Heart left ventricle (tissue), 13 donors: ENCODE measurements around the gene LRMDA.

ENCODE experiments used
- CTCF ChIP-seq, 12 donors: fragments of 200-600 bp; sonication (generic) in 4 of 12; IDR thresholded peaks; one replicate each; pipeline versions ENCODE4 v1.5.0 to v1.8.0; 2018 to 2022; ENCODE audit warnings: antibody characterized with exemption in 12 of 12, mild to moderate bottlenecking in 5 of 12
- POLR2A ChIP-seq, 2 donors: fragments of 450-650 bp; IDR thresholded peaks; one replicate each; pipeline ENCODE4 v1.6.1; 2017; ENCODE audit warnings: antibody characterized with exemption in 2 of 2, mild to moderate bottlenecking in 2 of 2, moderate library complexity in 2 of 2
- donor health status: ischemic (EF 13 %, LVEDD 7.1; RV severe dilation, severe dysfunction).
- donor health status: DM: no; HTN: yes; CAD: no.
- donor health status: DM: no; HTN: no; CAD: no.
- donor health status: ischemic (EF 25% LVEDD 6.9; RV normal size, moderate dysfunction).
- donor health status: ischemic (EF 25% LVEDD 5.7; RV mildly dilated, moderate dysfunction).
- donor health status: ischemic (EF 35%, LVEDD 5.7; RV mildly dilated, moderate dysfunction).
- donor health status: nonischemic (EF 11% LVEDD 7.7; RV severe dilation, severe dysfunction).
- donor health status: DM: yes; HTN: yes; CAD: no.
- donor health status: PGD.
- donor health status: ischemic (EF 29% LVEDD 5.4; RV normal size, mild dysfunction).
- donor health status: nonischemic (EF 23%, LVEDD 6.1; RV moderate dilation, normal function).

DNA sequence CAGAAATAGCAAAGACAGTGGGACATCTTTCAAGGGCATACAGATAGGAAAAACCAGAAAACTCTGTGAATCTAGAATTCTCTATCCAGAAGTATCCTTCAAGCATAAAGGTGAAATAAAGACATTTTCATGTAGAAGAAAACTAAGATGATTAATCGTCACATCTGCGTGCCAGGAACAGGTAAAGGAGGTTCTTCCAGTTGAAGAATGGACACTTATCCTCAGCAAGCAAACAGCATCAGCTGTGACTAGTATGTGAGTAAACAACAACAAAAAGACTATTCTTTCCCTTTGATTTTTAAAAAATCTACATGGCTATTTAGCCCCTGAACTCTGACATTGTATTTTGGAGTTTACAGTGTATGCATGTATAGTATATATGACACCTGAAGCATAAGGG, 124.9 kb downstream of the LRMDA start:
- TF ChIP-seq CTCF (IDR thresholded peaks at IDR 0.05), result no peak
- TF ChIP-seq POLR2A (IDR thresholded peaks at IDR 0.05), result no peak
